Lower leg skin (tissue), 4 donors: ENCODE measurements around the gene MMP19. TPM values are rescaled to one million over a fixed set of nuclear protein-coding genes. Genes with fewer than 3 reads are reported as not detected.
"Not testable (repeated sequence)": the region's sequence is repeated elsewhere in the genome, so short reads cannot be mapped to it uniquely, and the experiment has no call there.

ENCODE experiments used
- DNase-seq, 2 donors: peaks; one replicate each; pipeline ENCODE4 v3.0.0-alpha.2; 2019; ENCODE audit warnings: low spot score in 2 of 2
- H3K4me3 ChIP-seq: fragments of 200-600 bp; sonication (generic); 2 replicates; pipeline ENCODE4 v1.5.1; 2017; ENCODE audit warnings: mild to moderate bottlenecking, low read depth; ENCODE audit not compliant: poor library complexity, severe bottlenecking
- POLR2A ChIP-seq, 2 donors: fragments of 450-650 bp; IDR thresholded peaks; one replicate each; pipeline ENCODE4 v1.6.1; 2016 to 2017; ENCODE audit warnings: antibody characterized with exemption in 2 of 2, mild to moderate bottlenecking in 1 of 2, moderate library complexity in 1 of 2
- WGBS, 2 donors: methylation state at CpG; one replicate each; pipeline ENCODE4 v1.1.5; 2018; 5-methylcytosine and 5-hydroxymethylcytosine counted together
- intact Hi-C: fragments of 100-400 bp; cut with DNase I; formaldehyde crosslinking; loops from one replicate; pipeline ENCODE4 v1.15.0; 2023; ENCODE audit warnings: low total_unique reads
- total RNA-seq, 4 donors: library from RNA; depleted of rRNA; stranded (reverse); fragments of >200 nt; gene quantifications; one replicate each; pipeline ENCODE4 v1.1.0, GENCODE V29; 2016
- TF ChIP-seq, protein P1 (sequence below), 3 donors: fragments of 450-650 bp; IDR thresholded peaks; one replicate each; pipeline ENCODE4 v1.5.1; 2016; ENCODE audit warnings: antibody characterized with exemption in 3 of 3, mild to moderate bottlenecking in 3 of 3, moderate library complexity in 2 of 3

Gene MMP19
- total RNA-seq, 4 donors from 2014 or later, result 3.4 to 9.0 (median 5.1) TPM

DNA sequence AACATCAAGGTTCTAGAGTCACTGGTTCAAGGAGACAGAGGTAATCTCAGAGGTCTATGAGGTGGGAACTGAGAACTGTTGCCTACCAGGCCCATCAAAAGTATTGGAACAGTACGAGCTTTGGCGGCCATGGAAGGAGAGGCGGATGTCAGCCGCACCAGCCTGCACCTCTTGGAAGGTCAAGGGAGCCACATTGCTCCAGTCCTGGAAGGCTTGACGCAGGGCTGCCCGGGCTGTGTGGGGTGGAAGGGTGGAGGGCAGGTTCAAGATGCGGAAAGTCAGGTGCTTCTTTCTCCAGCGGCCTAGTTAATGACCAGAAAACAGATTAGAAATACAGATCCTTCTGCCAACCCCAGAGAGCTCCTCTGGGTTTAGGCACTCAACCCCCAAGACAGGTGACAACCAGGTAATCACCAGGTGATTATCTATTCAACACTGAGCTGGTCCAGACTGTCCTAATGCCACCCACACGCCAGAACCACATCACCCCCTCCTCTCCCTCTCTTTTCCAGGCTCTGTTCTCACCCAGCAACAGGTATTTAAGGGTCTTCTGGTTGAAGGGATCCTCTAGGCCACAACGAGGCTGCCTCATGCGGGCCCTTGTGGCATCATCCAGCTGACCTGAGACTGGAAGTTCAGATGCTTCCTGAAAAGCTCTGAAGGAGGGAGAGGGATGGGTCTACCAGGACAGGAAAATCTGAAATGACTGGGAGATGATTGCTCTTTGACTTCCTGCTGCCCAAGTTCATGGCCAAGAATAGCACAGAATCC lies 2.0 kb downstream of the MMP19 start:
- H3K4me3 ChIP-seq, result no peak overlapping the region
- intact Hi-C loops, result no loop called here
- no peak for TF ChIP-seq POLR2A (IDR thresholded peaks at IDR 0.05)
- no peak for DNase-seq
- 92 to 93% methylated on average over 11 of the region's 11 CpGs for WGBS, 2 donors

DNA sequence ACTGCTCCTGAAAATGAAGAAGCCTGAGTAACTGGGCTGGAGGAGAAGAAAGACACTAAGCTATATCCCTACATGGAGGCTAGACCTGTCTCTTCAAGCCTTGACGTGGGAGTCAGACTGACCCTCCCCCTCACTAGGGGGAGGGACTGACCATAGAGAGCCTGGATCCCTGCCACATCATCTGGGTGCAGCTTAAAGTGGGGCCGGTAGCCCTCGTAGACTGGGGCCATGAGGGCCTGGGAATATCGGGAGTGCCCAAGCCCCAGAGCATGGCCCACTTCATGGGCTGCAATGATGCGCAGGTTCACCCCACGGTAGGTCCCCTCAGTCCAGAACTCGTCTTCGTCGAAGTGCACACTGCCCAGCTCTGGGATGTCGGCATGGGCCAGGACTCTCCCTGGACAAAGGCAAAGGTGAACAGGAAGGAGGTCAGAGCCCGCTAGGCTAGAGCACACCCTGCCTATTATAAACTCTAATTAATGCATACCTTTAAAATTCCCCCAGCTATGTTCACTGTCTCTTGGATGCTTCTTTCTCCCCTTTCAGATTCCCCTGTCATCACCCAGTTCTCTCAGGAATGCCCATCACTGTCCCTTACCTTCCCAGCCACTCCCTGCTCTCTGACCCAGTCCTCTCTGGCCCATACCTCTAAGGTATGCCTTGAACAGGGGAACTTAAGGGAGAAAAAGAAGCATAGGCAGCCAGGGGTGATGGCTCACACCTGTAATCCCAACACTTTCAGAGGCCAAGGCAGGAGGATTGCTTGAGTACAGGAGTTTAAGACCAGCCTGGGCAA lies 3.2 kb downstream of the MMP19 start:
- 80 to 86% methylated on average over 11 of the region's 11 CpGs for whole genome bisulfite sequencing, 2 donors
- TF ChIP-seq, protein P1, sequence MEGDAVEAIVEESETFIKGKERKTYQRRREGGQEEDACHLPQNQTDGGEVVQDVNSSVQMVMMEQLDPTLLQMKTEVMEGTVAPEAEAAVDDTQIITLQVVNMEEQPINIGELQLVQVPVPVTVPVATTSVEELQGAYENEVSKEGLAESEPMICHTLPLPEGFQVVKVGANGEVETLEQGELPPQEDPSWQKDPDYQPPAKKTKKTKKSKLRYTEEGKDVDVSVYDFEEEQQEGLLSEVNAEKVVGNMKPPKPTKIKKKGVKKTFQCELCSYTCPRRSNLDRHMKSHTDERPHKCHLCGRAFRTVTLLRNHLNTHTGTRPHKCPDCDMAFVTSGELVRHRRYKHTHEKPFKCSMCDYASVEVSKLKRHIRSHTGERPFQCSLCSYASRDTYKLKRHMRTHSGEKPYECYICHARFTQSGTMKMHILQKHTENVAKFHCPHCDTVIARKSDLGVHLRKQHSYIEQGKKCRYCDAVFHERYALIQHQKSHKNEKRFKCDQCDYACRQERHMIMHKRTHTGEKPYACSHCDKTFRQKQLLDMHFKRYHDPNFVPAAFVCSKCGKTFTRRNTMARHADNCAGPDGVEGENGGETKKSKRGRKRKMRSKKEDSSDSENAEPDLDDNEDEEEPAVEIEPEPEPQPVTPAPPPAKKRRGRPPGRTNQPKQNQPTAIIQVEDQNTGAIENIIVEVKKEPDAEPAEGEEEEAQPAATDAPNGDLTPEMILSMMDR (IDR thresholded peaks at IDR 0.05), result no peak
- no peak for TF ChIP-seq POLR2A (IDR thresholded peaks at IDR 0.05)
- H3K4me3 ChIP-seq, result no peak overlapping the region
- intact Hi-C loops, result loop anchor here (10.0 kb wide), 1 partner anchor 85 kb away; the partner anchor contains the start of gene PYM1
- DNase-seq, result no peak

DNA sequence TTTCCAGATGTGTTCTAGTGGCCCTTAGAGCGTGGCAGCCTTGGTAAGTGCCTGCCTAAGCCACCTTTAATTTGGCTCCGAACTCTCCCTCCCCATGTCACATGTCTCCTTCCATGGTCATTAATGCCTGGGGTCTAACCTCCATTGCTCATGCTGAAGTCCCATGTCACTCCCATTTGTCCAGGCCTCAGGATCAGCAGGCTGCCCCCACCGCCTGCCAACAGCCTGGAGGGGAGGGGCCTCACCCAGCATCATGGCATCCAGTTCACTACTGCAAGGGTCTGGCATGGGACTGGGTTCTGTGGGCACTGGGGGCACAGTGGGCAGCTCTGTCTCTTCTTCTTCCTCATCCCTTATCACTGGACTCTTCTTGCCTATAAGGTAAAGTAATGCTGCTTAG lies 4.4 kb downstream of the MMP19 start:
- DNase-seq, result no peak
- 95 to 96% methylated on average over 3 of the region's 3 CpGs for WGBS, 2 donors
- intact Hi-C loops, result loop anchor here (10.0 kb wide), 1 partner anchor 86 kb away; the partner anchor contains the start of gene PYM1
- no peak for TF ChIP-seq POLR2A (IDR thresholded peaks at IDR 0.05)
- TF ChIP-seq, protein P1 (IDR thresholded peaks at IDR 0.05), result no peak
- no peak overlapping the region for H3K4me3 ChIP-seq

DNA sequence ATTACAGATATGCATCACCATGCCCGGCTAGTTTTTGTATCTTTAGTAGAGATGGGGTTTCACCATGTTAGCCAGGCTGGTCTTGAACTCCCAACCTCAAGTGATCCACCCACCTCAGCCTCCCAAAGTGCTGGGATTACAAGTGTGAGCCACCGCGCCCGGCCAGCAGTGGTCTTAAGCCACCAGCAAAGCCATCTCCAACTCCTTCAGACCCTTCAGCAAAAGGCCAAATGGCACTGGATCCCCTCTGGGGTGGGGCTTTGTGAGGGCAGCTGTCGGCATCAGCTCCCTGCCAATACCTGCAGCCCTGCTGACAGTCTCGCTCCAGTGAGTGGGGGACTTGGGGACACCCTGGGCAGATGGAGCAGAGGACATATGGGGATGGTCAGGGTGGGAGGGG lies 8.3 kb downstream of the MMP19 start:
- WGBS, 2 donors, result 82 to 95% methylated on average over 5 of the region's 6 CpGs
- not testable (repeated sequence) for H3K4me3 ChIP-seq, DNase-seq
- intact Hi-C loops, result loop anchor here (10.0 kb wide), 1 partner anchor 90 kb away; the partner anchor contains the start of gene PYM1

DNA sequence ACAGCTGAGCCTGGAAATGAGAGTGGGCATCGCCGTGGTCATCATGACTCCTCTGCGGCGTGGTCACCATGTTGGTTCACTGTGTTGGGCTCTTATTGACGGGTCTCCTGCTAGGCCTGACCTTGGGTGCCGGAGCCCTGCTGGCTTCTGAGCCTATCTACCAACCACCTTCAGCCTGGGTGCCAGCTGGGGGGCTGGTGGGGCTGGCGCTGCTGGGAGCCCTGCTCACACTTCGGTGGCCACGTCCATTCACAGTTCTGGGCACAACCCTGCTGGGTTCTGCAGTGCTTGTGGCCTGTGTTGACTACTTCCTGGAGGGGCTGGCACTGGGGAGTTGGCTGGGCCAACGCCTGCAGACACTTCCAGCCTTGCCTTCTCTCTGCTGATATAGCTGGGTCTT lies 9.7 kb downstream of the MMP19 start:
- no peak for DNase-seq
- 89 to 97% methylated on average over 6 to 10 of the region's 10 CpGs for WGBS, 2 donors
- intact Hi-C loops, result loop anchor here (10.0 kb wide), 1 partner anchor 92 kb away; the partner anchor contains the start of gene PYM1
- no peak overlapping the region for H3K4me3 ChIP-seq
- TF ChIP-seq POLR2A (IDR thresholded peaks at IDR 0.05), result no peak
- TF ChIP-seq, protein P1 (IDR thresholded peaks at IDR 0.05), result no peak

DNA sequence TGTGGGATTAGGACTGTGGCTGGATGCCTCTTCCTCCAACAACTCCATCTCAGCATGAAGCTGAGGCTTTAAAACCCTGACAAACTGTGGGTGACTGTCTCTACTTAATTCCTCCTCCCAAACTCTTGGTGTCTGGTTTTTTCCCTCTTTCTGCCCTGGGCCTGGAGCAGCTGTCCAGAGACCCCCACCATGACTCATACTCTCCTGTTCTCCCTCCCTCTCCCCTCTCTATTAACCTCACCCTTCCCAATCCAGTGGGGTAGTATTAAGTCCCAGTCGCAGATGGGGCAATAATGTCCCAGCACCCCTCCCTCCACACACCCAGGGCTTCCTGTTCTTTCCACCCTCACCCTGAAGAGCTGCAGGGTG lies 11.3 kb downstream of the MMP19 start:
- no peak for DNase-seq
- 17 to 30% methylated on average over 1 of the region's 1 CpG for WGBS, 2 donors
- intact Hi-C loops, result loop anchor here (10.0 kb wide), 1 partner anchor 93 kb away; the partner anchor contains the start of gene PYM1
- TF ChIP-seq POLR2A (IDR thresholded peaks at IDR 0.05), result no peak
- TF ChIP-seq, protein P1 (IDR thresholded peaks at IDR 0.05), result no peak
- peak overlapping the region; percentile 74 for H3K4me3 ChIP-seq
